Nasal cavity respiratory epithelium epithelial cell of viscerocranial mucosa (primary cell): Measurements from ENCODE around the gene CDH9. TPM values are rescaled to one million over a fixed set of nuclear protein-coding genes. Genes with fewer than 3 reads are reported as not detected.

Experiments
- total RNA-seq: library from RNA; depleted of rRNA; stranded (reverse); fragments of >200 nt; gene quantifications from 2 replicates; pipeline ENCODE4 v1.2.3, GENCODE V29; 2014

Gene CDH9
- total RNA-seq: not detected in 2 replicates

DNA sequence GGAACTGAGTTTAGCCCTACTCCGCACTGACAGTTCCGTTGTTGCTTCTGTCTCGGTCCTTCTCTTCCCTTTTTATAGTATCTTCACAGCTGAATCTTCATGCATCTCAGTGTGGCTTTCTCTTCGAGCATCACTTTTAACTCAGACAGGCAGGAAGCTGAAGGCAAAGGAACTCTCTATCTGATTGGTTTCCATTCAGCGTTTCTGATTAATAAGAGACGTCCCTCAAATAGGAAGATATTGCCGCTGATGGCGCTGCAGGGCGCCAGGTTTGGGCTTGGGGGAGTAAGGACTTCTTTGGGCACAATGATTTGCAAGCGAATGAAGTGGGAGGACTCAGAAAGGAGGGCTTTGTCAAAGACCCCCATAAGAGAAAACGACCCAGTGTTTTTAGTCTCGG lies at the start of gene CDH9:
TSS of gene CDH9 (minus strand) at position 111 of the 400 bp plus-strand sequence. CDS start 50,253 bp downstream, outside the sequence.

